ENCODE measurements around the gene KRTAP4-3.
A peak's percentile ranks its signal among the peaks of the same experiment; 100 is the strongest.
"Not testable (repeated sequence)": the region's sequence is repeated elsewhere in the genome, so short reads cannot be mapped to it uniquely, and the experiment has no call there.

KRTAP4-3 gene

GRCh38 chr17:41168121-41168520, at the start of gene KRTAP4-3:
Gene KRTAP4-3 (minus strand): TSS chr17:41168221. CDS start chr17:41168172, 49 bp downstream.
- DNase-seq (ENCODE audit: low read depth) = no peak

GRCh38 chr17:41215681-41216080, 47.7 kb upstream of the KRTAP4-3 start:
- DNase-seq (ENCODE audit: low read depth) = no peak

DNA sequence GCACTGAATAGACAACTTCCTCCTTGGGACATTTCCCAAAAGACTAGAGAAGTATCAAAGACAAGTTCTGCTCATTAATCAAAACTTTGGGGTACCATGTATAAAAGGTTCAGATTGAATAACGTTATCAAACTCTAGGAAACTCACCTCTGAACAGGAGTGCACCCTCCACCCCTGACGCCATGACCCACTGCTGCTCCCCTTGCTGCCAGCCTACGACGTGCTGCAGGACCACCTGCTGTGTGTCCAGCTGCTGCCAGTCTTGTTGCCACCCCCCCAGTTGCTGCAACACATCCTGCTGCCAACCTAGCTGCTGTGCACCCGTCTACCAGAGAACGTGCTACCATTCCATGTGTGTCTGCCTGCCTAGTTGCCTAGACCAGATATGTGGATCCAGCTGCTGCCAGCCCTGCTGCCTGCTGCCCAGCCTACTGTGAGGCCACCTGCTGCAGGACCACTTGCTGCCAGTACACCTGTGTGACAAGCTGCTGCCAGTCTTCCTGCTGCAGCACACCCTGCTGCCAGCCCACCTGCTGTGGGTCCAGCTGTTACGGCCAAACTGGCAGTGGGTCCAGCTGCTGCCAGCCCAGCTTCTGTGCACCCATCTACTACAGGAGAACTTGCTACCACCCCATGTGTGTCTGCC, 44.6 kb upstream of the KRTAP4-3 start:
- no peak for DNase-seq (ENCODE audit: low read depth)

- peak; percentile 69 for DNase-seq (ENCODE audit: low read depth)
These were observed 43.9 kb upstream of the KRTAP4-3 start for GRCh38 chr17:41211845-41212466.

DNA sequence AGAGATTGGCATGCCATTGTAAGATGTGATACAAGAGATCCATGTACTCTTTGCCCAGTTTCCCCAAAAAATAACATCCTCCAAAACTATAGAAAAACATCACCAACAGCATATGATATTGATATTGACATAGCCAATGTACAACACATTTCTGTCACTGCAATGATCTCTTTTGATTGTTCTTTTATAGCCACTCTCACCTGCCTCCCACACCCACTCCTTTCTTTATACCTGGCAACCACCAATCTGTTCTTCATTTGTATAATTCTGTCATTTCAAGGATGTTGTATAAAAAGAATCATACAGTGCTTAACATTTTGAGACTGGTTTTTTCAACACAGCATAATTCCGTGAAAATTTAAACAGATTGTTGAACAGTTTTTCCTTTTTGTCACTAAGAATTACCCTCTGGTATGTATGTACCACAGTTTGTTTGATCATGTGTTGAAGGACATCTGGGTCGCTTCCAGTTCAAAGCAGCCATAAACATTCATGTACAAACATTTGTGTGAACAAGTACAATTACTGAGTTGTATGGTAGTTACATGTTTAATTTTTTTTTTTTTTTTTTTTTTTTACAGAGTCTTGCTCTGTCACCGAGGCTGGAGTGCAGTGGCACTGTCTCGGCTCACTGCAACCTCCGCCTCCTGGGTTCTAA, 31.5 kb upstream of the KRTAP4-3 start:
- DNase-seq (ENCODE audit: low read depth) = no peak

- DNase-seq (ENCODE audit: low read depth) = no peak
These were observed 28.0 kb upstream of the KRTAP4-3 start for GRCh38 chr17:41196068-41196467.

DNA sequence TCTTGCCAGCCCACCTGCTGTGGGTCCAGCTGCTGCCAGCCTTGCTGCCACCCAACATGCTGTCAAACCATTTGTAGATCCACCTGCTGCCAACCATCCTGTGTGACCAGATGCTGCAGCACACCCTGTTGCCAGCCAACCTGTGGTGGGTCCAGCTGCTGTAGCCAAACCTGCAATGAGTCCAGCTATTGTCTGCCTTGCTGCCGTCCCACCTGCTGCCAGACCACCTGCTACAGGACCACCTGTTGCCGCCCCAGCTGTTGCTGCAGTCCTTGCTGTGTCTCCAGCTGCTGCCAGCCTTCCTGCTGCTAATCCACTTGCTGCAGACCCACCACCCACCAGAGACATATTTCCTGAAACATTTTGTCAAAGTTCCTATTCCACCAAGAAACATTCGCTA, 22.3 kb upstream of the KRTAP4-3 start:
- DNase-seq (ENCODE audit: low read depth) = no peak

GRCh38 chr17:41189837-41190318, 21.9 kb upstream of the KRTAP4-3 start, which contains the start of gene KRTAP9-1:
Gene KRTAP9-1 (plus strand): TSS chr17:41189887. CDS start chr17:41189887, 0 bp downstream.
- not testable (repeated sequence) for DNase-seq (ENCODE audit: low read depth)

- no peak for DNase-seq (ENCODE audit: low read depth)
These were observed 18.9 kb upstream of the KRTAP4-3 start for GRCh38 chr17:41186872-41187271.

- DNase-seq (ENCODE audit: low read depth) = no peak
These were observed 17.0 kb upstream of the KRTAP4-3 start for GRCh38 chr17:41185001-41185400.

- no peak for DNase-seq (ENCODE audit: low read depth)
These were observed 16.5 kb upstream of the KRTAP4-3 start, which contains the start of gene KRTAP4-1 for GRCh38 chr17:41184480-41184961. Gene KRTAP4-1 (minus strand): TSS chr17:41184911. CDS start chr17:41184854, 57 bp downstream.

- DNase-seq (ENCODE audit: low read depth) = peak; percentile 70
These were observed 11.0 kb upstream of the KRTAP4-3 start for GRCh38 chr17:41178843-41179616.

DNA sequence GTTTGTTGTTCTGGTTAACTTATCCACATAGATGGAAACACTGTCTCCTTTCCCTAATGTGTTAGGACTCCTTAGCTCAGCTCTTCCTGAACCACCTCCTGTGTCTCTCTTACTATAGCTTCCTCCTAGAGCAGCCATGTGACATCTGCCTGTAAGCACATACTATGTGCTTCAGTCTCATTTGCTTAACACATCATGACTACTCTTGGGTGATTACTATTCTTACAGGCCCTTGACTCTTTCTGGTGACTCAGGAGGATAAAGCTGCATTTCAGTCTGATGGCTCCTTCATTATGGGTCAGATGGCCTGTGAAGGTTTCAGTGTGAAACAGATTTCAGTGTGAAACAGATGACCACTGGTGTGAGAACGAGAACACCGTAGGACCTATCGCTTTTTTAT, 10.3 kb upstream of the KRTAP4-3 start:
- peak; percentile 70 for DNase-seq (ENCODE audit: low read depth)

DNA sequence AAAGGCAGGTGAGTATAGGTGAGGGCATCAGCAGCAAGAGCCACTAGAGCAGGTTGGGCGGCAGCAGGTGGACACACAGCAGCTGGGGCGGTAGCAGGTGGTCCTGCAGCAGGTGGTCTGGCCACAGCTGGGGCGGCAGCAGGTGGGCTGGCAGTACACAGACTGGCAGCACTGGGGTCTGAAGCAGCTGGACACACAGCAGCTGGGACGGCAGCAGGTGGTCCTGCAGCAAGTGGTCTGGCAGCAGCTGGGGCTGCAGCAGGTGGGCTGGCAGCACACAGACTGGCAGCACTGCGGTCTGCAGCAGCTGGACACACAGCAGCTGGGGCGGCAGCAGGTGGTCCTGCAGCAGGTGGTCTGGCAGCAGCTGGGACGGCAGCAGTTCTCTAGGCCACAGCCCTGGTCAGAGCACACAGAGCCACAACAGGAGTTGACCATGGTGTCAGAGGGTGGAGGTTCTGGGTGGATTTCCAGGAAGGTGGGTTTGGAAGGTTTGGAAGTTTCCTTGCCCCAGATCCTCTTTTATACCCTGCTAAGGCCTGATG, 9.8 kb upstream of the KRTAP4-3 start, which contains the start of gene KRTAP4-2:
Gene KRTAP4-2, minus strand, starts transcription at position 495 of the 545 bp plus-strand sequence. Its CDS starts 57 bp downstream, at position 438.
- DNase-seq (ENCODE audit: low read depth) = no peak

DNA sequence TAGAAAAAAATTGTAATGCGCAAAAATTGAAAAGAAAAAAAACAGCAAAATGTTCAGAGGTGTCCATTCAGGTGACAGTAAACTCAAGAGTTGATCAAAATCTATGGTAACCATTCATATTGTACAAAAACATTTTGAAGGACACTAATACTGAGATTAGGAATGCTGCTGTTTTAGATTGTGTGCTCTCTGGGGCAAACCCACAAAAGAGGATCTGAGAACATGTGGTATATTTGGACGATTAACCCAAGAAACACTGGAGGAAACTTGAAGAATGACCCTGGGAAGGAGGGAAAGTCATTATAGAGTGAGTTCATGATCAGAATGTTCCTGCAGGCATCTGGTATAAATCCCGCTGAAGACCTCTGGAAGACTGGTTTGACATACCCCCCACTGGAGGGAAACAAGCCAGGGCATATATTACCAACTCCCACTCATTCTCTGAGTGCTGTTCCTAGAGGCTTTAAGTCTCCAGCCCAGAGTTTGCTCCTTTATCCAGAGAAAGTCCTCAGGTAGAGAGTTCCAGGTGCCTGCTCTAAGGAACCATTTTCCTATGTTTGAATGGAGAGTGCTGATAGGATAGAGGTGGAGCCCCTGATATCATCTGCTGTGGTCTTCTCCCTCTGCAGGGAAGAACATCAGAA, 8.8 kb upstream of the KRTAP4-3 start:
- no peak for DNase-seq (ENCODE audit: low read depth)

DNA sequence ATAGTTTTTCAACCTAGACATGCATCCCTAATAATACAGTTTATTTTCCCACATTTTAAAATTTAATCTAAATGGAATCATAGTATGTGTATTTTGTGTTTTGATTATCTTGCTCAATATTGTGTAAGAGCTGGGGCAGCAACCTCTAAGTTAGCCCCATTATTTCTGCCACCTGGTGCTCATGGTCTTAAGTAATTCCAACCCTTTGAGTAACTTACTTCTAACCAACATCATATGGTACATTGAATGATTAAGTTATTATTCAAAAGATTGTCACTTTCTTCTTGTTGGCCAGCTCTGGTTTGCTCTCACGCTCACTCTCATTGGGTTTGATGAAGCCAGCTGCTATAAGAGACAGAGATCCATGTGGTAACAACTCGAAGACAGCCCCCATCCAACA, 3.9 kb upstream of the KRTAP4-3 start:
- peak; percentile 15 for DNase-seq (ENCODE audit: low read depth)

GRCh38 chr17:41167561-41167960, 460 bp downstream of the KRTAP4-3 start:
- DNase-seq (ENCODE audit: low read depth) = no peak

GRCh38 chr17:41163828-41164227, 4.2 kb downstream of the KRTAP4-3 start:
- peak; percentile 23 for DNase-seq (ENCODE audit: low read depth)

GRCh38 chr17:41160648-41161047, 7.4 kb downstream of the KRTAP4-3 start, which contains the start of gene KRTAP4-4:
Gene KRTAP4-4 (minus strand): TSS chr17:41160748. CDS start chr17:41160691, 57 bp downstream.
- DNase-seq (ENCODE audit: low read depth) = no peak

GRCh38 chr17:41160190-41160589, 7.8 kb downstream of the KRTAP4-3 start:
- not testable (repeated sequence) for DNase-seq (ENCODE audit: low read depth)

- no peak for DNase-seq (ENCODE audit: low read depth)
These were observed 14.2 kb downstream of the KRTAP4-3 start for GRCh38 chr17:41153856-41154255.

Data from EH (cell line).